Fibroblast of the aortic adventitia (primary cell): Measurements from ENCODE around the gene HPS6. TPM values are rescaled to one million over a fixed set of nuclear protein-coding genes. Genes with fewer than 3 reads are reported as not detected.
A peak's percentile ranks its signal among the peaks of the same experiment; 100 is the strongest.

ENCODE experiments used
- DNase-seq: peaks from one replicate; pipeline ENCODE4 v3.0.0-alpha.2; 2010; ENCODE audit warnings: low read depth
- H3K4me3 ChIP-seq: 2 replicates; pipeline ENCODE4 v1.5.1; 2011; ENCODE audit warnings: low read depth, mild to moderate bottlenecking, control low read depth, low read length, moderate library complexity
- small RNA-seq: library from RNA; depleted of rRNA; stranded (forward); fragments of <200 nt; gene quantifications from one replicate; pipeline ENCODE3, GENCODE V24; 2012
- total RNA-seq: library from RNA; depleted of rRNA; stranded (reverse); fragments of >200 nt; gene quantifications from 2 replicates; pipeline ENCODE4 v1.2.3, GENCODE V29; 2012; ENCODE audit warnings: low replicate concordance
- TF ChIP-seq, protein P1 (sequence below): IDR thresholded peaks from 2 replicates; pipeline ENCODE4 v1.5.1; 2011; ENCODE audit warnings: mild to moderate bottlenecking, low read length, control low read depth, inconsistent platforms; ENCODE audit not compliant: insufficient read depth

Gene HPS6
- total RNA-seq, 1 donor, result 18.2 TPM

DNA sequence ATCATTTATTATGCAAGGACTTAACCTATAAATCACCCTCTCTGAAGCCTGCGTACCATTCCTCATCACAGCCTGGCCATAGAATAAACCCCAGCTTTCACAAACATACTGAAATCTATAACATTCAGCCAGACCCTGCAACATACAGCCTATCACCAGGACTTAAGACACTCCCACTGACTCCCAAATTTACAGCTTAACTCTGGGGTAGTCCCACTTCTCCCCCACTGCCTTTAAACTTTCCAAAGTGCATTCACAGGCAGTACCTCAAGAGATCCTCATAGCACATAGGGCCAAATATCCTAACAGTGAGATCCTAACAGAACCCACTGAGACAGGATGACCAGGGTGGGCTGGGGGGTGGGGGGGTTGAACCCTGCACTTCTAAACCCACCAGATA lies 51.5 kb downstream of the HPS6 start:
- TF ChIP-seq, protein P1, sequence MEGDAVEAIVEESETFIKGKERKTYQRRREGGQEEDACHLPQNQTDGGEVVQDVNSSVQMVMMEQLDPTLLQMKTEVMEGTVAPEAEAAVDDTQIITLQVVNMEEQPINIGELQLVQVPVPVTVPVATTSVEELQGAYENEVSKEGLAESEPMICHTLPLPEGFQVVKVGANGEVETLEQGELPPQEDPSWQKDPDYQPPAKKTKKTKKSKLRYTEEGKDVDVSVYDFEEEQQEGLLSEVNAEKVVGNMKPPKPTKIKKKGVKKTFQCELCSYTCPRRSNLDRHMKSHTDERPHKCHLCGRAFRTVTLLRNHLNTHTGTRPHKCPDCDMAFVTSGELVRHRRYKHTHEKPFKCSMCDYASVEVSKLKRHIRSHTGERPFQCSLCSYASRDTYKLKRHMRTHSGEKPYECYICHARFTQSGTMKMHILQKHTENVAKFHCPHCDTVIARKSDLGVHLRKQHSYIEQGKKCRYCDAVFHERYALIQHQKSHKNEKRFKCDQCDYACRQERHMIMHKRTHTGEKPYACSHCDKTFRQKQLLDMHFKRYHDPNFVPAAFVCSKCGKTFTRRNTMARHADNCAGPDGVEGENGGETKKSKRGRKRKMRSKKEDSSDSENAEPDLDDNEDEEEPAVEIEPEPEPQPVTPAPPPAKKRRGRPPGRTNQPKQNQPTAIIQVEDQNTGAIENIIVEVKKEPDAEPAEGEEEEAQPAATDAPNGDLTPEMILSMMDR, result no peak
- DNase-seq, result no peak
- H3K4me3 ChIP-seq, result peak overlapping the region; percentile 28

Small RNAs within 50 kb of the gene (small RNA-seq; reads per million reads assigned to genes)
- not detected for gene AL500527.1
- gene AL500527.2, result not detected

Other genes with a start within 250 kb of the HPS6 start
- 93.7 and 165 TPM in 2 replicates for gene OGA, start 246.9 kb upstream of the HPS6 start, total RNA-seq
- 0.82 and 1.2 TPM in 2 replicates for gene KCNIP2, start 221.5 kb upstream of the HPS6 start, total RNA-seq
- 13.6 and 25.3 TPM in 2 replicates for gene ARMH3, start 9.2 kb upstream of the HPS6 start, total RNA-seq
- 28.3 and 35.6 TPM in 2 replicates for gene LDB1, start 55.0 kb downstream of the HPS6 start, total RNA-seq
- 14.3 and 22.8 TPM in 2 replicates for gene PPRC1, start 67.7 kb downstream of the HPS6 start, total RNA-seq
- 37.2 and 45.3 TPM in 2 replicates for gene NOLC1, start 87.0 kb downstream of the HPS6 start, total RNA-seq
- gene ELOVL3, start 160.9 kb downstream of the HPS6 start, total RNA-seq, result 0.09 TPM in 1 of 2 replicates, not detected in the other
- not detected in 2 replicates for gene PITX3, start 176.2 kb downstream of the HPS6 start, total RNA-seq
- 21.5 and 52.1 TPM in 2 replicates for gene GBF1, start 180.2 kb downstream of the HPS6 start, total RNA-seq